NCI-H774 (cell line): ENCODE data around the gene HDGFL1.

Experiments
- DNase-seq: peaks from one replicate; lab custom pipeline; 2025; lab: John Stamatoyannopoulos, UW

HDGFL1 gene

GRCh38 chr6:22569281-22570184 is at the start of gene HDGFL1:
TSS of gene HDGFL1 (plus strand) at chr6:22569566. CDS start at chr6:22569576, 10 bp downstream.
- DNase-seq: no peak

DNA sequence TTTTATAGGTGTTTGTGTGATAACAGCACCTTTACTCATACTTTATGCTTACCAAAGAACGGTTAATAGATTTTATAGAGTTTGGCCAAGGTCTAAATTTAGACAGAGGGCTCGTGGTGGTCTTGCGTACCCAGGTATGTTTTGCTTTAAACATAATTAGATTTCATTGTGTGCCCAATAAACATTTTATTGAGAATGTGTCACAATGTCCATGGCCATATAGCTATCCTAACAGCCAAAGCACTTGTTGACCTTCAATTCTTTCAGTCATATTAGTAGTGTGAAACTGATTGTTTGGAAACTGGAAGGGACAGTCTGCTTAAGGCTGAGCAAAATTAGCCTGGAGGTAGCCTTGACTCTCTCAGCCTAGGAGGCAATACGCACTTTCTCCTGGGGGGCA is 48.3 kb upstream of the HDGFL1 start:
- no peak for DNase-seq

DNA sequence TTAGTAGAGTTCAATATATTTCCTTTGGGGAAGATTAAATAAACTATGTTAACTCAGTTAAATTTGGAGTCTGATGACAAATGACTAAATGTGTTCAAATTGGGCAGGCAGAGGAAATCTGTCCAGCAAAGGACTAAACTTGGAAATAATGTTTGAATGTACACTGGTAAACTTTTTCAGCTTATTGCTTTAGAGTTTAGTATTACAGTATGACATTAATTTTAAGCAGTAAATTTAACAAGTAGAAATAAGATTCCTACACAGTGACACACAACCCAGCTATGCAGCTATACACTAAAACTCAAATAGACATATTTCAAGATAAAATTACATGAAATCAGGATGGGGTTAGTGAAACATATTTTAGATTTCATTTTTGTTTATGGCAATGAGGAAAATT is 42.6 kb upstream of the HDGFL1 start:
- no peak for DNase-seq

GRCh38 chr6:22529866-22530265 is 39.5 kb upstream of the HDGFL1 start:
- no peak for DNase-seq

DNA sequence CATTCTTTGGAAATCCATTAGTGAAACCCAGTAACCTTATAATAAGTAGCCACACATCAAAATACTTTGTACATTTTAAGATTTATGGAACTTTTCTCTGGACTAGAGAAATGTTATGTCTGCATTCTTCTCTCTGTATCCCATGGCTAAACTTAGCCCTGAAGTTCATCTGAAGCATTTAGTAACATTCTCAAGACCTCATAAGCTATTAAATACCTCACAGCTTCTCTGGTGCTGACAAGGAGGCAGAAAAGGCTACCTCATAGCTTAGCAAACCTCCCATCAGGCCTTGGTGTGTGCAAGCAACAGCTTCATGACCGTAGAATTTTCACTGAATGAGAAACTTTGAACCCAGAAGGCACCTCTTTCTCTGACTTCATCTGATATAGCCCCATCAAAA is 38.9 kb upstream of the HDGFL1 start:
- no peak for DNase-seq

GRCh38 chr6:22536122-22536521 is 33.2 kb upstream of the HDGFL1 start:
- no peak for DNase-seq

GRCh38 chr6:22544476-22544875 is 24.9 kb upstream of the HDGFL1 start:
- DNase-seq: no peak

DNA sequence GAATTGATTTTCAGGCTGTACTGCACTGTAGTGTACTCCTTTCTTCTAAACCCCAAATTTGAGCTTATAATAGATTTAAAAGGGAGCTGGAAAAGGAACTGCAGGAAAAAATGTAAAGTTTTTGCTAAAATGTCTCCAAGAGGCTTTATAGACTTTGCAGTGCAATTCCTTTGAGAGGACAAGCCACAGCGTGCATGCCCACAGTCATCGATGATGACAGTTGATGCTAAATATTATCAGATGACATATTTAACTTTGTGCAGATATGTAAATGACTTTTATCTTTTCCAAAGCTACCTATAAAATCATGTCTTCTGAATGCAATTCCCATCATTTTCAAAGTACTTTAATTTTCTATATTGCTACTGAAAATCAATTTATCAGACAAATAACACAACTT is 24.3 kb upstream of the HDGFL1 start:
- DNase-seq: no peak

- DNase-seq: no peak
Measured at GRCh38 chr6:22546236-22546635, 23.1 kb upstream of the HDGFL1 start.

GRCh38 chr6:22550971-22551670 is 18.2 kb upstream of the HDGFL1 start:
- DNase-seq: no peak

DNA sequence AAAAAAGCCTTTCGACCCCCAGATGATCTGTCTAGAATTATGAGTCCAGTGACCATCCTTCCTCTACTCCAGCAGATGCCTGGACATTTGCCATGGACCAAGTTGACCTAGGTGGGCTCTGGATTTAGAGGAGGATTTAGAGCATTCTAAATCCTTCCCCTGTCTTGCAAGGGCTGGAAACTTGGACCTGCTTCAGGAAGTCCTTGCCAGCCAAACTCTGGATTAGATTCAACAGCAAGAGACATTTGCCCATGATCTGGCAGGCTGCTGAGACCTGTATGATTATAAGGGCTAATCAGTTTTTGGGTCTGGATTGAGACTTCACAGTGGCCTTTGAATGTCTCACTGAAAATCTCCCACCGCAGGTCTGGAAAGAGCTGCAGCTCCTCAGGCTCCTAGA is 13.1 kb upstream of the HDGFL1 start:
- no peak for DNase-seq

DNA sequence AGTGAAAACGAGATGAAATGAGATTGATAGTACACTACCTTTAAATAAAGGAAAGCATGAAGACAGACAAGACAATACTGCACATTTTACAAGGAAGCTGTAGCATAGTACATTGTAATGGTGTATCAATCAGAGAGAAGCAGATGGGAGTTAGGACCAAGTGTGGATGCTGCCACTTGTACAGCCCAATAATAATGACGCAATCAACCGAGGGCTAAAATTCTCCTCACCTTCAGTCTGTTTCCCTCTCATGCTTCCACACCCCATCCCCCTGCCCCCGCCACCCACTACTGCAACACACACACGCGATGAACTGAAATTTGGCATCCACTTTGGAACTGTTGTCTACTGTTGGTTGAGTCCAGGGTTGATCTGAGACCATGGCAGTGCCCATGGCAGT is 12.4 kb upstream of the HDGFL1 start:
- no peak for DNase-seq

DNA sequence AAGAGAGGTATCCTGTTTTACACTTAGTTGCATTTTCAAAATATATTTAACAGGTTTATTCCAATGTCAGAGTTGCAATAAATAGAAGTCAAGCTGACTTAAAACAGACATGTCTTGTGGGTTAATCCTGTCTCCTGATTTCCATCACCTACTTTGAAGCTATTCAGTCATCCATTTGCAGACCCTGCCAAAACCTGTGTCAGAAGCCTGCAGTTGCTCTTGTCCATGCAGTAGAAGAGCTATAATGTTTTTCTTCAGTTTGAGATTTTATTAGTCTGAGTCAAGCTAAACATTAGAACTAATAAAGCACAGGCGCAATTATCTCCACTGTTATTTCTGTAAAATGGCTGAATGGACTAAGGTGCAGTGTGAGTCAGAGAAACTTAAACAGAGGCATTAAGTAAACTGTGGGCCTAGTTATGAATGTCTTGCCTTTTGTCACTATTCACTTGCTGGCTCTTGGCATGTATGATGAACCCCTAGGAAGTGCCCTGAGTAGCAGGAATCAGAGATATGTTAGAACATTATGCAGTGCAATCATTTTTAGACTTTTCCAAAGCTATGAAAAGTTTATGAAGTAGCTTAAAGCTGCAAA is 11.0 kb upstream of the HDGFL1 start:
- no peak for DNase-seq

- no peak for DNase-seq
Measured at GRCh38 chr6:22568854-22569253, 512 bp upstream of the HDGFL1 start.

- DNase-seq: no peak
Measured at GRCh38 chr6:22570185-22570551, 802 bp downstream of the HDGFL1 start.

DNA sequence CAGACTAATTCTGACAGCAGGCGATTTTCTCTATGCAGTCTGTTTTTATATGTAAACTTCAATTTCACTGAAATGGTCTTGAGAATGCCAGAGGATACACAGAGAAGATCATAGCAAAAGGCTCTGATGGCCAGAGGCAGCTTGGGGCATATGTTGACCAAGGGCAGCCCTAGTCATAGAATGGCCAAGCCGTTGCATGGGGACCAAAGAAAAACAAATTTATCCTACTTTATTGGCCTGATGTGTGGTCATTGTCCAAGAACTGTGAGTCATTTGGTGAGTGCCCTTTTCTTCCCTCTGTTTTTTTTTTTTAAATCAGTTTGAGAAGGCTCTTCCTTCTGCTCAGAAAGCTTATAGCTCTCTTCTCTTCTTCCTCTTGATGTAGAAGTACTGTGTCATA is 5.8 kb downstream of the HDGFL1 start:
- DNase-seq: no peak

GRCh38 chr6:22579439-22579838 is 10.1 kb downstream of the HDGFL1 start:
- no peak for DNase-seq

- no peak for DNase-seq
Measured at GRCh38 chr6:22580337-22580736, 11.0 kb downstream of the HDGFL1 start.

DNA sequence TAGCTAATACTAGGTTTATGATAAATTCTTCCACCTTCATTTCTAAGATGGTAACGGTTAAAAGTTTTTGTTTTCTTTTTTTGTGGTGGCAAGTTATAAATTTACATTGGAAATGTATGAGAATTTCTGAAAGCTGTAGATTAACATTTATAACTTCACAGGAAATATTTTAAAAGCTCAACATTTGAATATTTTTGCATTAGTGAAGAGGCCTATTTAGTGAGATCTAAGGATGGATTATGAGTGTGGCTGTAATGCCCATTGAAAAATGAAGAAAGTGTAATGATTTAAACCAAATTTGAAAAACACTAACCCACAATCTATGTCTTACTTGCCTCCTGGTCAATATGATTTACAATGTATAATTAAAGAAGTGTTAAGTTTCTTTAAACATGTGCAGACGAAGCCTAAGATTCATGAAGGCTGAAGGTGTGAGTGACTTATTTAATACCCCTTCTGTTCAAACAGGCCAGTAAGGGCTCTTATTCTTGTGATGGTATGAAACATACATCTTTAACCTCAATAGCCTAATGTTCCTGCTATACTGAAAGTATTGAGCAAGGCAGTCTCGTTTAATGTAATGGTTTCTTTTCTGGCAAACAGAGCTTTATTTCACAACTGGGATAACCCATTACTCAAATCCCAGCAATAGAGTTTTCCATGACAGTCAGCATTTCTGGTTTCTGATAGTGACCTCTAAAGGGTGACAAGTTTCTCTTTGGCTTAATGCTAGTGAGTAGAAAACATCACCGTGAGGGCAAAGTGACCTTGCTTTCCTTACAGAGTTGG is 13.2 kb downstream of the HDGFL1 start:
- DNase-seq: no peak

DNA sequence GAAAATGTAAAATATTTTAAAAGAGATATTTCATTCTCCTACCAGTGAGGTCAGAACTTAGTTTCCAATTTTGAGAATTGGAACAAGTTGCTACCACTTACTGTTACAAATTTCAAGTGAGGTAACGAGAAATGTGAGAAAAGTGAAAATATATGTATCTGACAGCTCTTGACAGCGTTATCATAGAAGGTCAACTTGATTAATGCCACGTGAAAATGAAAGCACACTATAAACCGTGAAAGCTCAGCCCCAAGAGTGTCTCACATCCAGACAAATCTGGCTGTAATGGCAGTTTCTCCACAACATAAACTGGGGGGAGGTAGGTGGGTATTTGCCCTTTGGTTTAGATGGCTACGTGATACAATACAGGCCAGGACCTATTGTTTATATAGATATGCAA is 13.9 kb downstream of the HDGFL1 start:
- DNase-seq: no peak

DNA sequence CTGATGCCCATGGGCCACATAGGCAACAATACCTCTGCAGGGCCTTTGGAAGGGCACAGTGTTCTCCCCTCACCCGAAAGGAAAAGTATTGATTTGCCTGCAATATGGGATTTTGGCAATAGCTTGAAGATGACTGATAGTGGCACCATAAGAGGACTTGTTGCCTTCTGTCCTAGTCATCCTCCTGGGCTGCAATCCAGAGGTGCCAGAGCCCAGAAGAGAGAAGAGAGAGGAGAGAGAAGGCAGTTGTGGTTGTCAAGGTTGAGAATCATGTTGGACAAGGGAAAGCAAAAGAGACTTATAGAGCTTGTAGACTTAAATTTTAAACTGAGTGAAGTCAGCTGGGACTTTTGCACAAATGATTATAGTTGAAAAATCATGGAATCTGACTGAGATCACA is 14.6 kb downstream of the HDGFL1 start:
- DNase-seq: no peak

DNA sequence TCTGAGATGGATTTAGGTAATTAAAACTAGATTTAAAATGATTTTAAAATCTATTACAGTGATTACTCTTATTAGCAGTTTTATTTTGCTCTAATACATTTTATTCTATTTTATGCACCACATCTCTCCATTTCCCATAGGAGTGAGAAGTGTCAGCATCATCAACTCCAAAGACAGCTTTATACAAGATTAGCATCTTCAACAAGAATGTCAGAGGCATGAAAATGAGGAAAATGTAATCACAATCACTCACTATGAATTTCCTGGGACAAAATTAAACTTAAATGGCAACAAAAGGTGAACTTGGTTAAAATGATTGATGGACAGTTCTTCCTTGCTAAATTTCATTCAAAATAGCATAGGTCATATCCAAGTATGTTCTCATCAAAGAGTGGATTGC is 19.8 kb downstream of the HDGFL1 start:
- DNase-seq: no peak
